ENCODE measurements around the gene IRF5. TPM values are rescaled to one million over a fixed set of nuclear protein-coding genes. Genes with fewer than 3 reads are reported as not detected.
"Not testable (repeated sequence)": the region's sequence is repeated elsewhere in the genome, so short reads cannot be mapped to it uniquely, and the experiment has no call there.

IRF5 gene
- total and polyA plus RNA-seq, 12 donors: 0.83 to 25.9 (median 10.9) TPM

DNA sequence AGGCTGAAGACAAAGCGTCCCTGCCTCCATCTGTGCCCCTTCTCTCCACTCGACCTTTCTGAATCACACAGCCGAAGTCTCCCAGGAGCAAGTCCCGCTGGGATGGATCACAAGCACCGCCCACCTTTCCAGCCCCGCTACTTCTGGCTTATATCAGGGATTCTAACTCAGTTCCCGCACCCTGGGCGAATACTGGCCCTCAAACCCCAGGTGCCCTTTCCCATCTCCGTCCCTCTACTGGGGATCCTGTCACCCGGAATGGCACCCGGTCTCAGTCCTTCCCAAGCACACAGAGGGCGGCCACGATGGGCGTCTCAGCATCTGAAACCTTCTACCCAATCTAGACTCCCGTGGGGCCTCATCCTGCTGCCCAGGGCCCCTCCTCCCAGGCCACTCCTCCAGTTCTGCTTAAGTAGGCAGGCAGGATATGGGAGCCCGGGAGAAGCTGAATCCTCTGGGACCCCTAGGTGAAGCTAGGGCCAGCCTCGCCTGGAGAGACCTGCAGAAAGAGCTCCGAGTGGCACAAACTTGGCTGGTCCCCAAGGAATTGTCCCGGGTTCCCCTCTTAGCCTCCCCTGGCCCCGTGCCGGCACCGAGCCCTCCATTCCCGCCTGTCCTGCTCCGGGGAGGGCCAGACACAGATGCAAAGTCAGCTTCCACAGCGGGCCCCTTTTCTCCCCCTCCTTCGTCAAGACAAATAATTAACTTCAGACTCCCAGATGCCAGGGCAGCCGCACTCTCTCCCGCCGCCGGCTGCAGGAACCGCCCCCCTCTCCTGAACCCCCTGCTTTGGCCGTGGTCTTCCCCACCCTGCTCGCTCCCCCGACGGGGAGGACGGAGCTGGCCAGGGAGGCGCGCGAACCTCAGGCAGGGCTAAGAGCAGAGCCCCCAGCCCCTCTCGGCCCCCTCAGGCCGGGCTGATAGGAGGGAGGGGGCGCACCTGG lies 27.8 kb upstream of the IRF5 start:
- no peak for DNase-seq
- peaks cover 16% of the 10 kb centered on the region for H3K27me3 ChIP-seq
- H3K9me3 ChIP-seq (replicated peaks in 1 of 3): no peaks in the 10 kb centered on the region
- H3K36me3 ChIP-seq (replicated peaks in 1 of 2): no peaks in the 10 kb centered on the region
- peak overlapping the region in 1 of 4 donors; percentile 36 for H3K4me3 ChIP-seq
- WGBS, 4 donors: 23 to 26% (median 24%) methylated on average over 22 to 42 of the region's 42 CpGs
- H3K4me1 ChIP-seq (replicated peaks in 1 of 2): no peaks in the 10 kb centered on the region
- TF ChIP-seq CTCF (IDR thresholded peaks at IDR 0.05): no peak
- no peak for TF ChIP-seq POLR2A (IDR thresholded peaks at IDR 0.05)
- intact Hi-C loops (cut with DNase I): loop anchor here in 1 of 2 donors (5.0 kb wide), 1 partner anchor 187 kb away; no protein-coding TSS in a partner anchor
- no peak overlapping the region for H3K27ac ChIP-seq

GRCh38 chr7:128910569-128910945 lies 27.2 kb upstream of the IRF5 start, which contains the start of gene KCP:
Gene KCP, minus strand, starts transcription at chr7:128910709. Its CDS starts 33 bp downstream, at chr7:128910676.
- TF ChIP-seq CTCF (IDR thresholded peaks at IDR 0.05) (no peak), POLR2A (IDR thresholded peaks at IDR 0.05) (no peak)
- 39 to 58% (median 46%) methylated on average over 6 to 34 of the region's 34 CpGs for WGBS, 4 donors
- no peak for DNase-seq
- Histone ChIP-seq H3K4me1 (replicated peaks in 1 of 2) (no peaks in the 10 kb centered on the region), H3K4me3 (peak within 1 kb of the TSS in 1 of 4 donors; percentile 36), H3K27ac (no peak within 1 kb of the TSS), H3K27me3 (peaks cover 21% of the 10 kb centered on the region), H3K36me3 (replicated peaks in 1 of 2) (no peaks in the 10 kb centered on the region), H3K9me3 (replicated peaks in 1 of 3) (no peaks in the 10 kb centered on the region)
- intact Hi-C loops (cut with DNase I): no loop called here

DNA sequence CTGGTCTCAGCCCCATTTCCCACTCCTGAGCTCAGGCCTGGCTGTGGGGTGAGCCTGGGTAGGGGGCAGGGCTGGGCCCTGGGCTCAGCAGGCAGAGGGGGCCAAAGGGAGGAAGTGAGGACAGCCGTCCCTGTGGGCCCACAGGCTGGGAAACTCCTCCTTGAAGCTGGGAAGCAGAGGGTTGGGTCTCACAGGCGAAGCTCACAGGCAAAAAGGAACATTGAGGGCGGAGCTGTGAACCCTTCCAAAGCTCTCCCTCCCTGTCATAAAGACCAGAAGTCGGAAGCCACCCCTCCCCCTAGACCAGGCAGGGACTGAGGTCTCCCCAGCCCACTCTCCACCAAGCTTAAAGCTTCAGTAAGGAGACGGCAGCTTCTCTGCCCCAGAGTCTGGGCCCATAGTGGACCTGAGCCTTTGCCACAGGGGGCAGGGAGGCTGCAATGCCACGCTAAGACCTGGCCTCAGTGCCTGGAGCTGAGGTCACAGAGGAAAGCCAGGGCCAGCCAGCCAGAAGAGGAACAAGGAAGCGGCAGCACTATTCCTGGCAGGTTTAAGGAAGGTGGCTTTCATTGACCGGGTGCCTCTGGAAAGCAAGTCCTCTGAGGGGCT lies 26.2 kb upstream of the IRF5 start:
- H3K36me3 ChIP-seq (replicated peaks in 1 of 2): no peaks in the 10 kb centered on the region
- intact Hi-C loops (cut with DNase I): no loop called here
- no peak overlapping the region for H3K27ac ChIP-seq
- TF ChIP-seq POLR2A (IDR thresholded peaks at IDR 0.05): no peak
- no peak for TF ChIP-seq CTCF (IDR thresholded peaks at IDR 0.05)
- peaks cover 30% of the 10 kb centered on the region for H3K27me3 ChIP-seq
- no peak for DNase-seq
- 69 to 89% (median 76%) methylated on average over 2 to 8 of the region's 8 CpGs for WGBS, 4 donors
- H3K4me3 ChIP-seq: no peak overlapping the region
- no peaks in the 10 kb centered on the region for H3K9me3 ChIP-seq (replicated peaks in 1 of 3)
- H3K4me1 ChIP-seq (replicated peaks in 1 of 2): no peaks in the 10 kb centered on the region

DNA sequence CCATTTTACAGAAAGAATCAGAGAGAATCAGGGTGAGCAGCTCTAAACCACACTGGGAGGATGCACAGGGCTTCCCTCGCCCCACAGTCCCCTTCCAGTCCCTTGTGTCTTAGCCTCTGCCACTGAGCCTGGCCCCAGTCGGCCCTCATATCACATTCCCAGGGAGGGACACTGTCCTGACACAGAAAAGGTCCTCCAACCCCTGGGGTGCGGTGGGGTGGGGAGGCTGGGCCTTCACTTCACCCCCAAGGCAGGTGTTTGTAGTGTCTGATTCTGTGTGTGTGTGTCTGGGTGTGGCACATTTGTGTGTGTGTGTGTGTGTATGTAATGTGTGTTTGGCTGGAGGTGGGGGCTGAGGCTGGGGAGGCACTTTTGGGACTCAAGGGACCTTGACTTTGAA lies 25.4 kb upstream of the IRF5 start:
- DNase-seq: no peak
- Histone ChIP-seq H3K36me3 (replicated peaks in 1 of 2) (no peaks in the 10 kb centered on the region), H3K9me3 (replicated peaks in 1 of 3) (no peaks in the 10 kb centered on the region), H3K27me3 (peaks cover 30% of the 10 kb centered on the region), H3K27ac (no peak overlapping the region), H3K4me3 (no peak overlapping the region), H3K4me1 (replicated peaks in 1 of 2) (no peaks in the 10 kb centered on the region)
- 68 to 83% (median 79%) methylated on average over 3 of the region's 3 CpGs for WGBS, 4 donors
- intact Hi-C loops (cut with DNase I): no loop called here
- TF ChIP-seq POLR2A (IDR thresholded peaks at IDR 0.05) (no peak), CTCF (IDR thresholded peaks at IDR 0.05) (no peak)

DNA sequence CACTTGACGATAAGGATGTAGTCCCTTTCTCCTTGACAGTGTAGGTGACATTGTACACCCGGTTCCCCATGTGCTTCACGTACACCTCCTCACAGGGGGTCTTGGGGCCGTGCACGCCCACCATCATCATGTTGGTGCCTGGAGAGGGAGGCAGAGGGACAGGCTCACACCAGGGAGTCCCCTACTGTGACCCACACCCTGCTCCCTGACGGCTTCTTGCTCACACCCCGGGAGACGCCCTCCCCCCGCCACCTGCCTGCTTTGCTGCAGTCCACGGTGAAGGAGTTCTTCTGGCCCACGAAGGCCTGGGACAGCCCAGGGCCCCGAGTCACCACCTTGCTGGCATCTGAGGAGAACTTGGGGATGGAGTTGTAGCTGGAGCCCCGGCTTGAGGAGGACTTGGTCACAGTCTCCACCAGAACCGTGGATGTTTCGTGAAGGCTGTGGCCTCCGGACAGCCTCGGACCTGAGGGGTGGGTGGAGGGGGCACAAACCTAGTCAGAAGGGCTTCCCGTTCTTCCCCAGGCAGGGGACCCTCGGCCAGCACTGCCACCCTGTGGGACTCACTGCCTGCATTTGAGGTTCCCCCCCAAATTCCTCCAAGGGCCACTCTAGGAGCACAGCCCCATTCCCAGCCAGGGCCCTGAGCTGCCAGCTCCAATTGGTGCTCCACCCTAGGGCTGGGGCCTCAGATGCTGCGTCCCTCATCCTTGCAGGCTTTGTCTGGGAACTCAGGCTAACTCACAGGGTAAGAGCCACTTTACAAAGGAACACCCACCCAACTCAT lies 24.8 kb upstream of the IRF5 start:
- 83 to 100% (median 95%) methylated on average over 1 to 11 of the region's 20 CpGs; no CpG with 5 or more reads in 1 of the 4 donors for WGBS, 4 donors
- H3K9me3 ChIP-seq (replicated peaks in 1 of 3); H3K4me1 ChIP-seq (replicated peaks in 1 of 2); H3K27ac ChIP-seq; H3K4me3 ChIP-seq; H3K36me3 ChIP-seq (replicated peaks in 1 of 2); DNase-seq; intact Hi-C loops (cut with DNase I): not testable (repeated sequence)
- H3K27me3 ChIP-seq: peaks cover 28% of the 10 kb centered on the region
